ENCODE results near the gene PIK3R5. TPM values are rescaled to one million over a fixed set of nuclear protein-coding genes. Genes with fewer than 3 reads are reported as not detected.
A peak's percentile ranks its signal among the peaks of the same experiment; 100 is the strongest.
"Not testable (repeated sequence)": the region's sequence is repeated elsewhere in the genome, so short reads cannot be mapped to it uniquely, and the experiment has no call there.

The PIK3R5 gene
- total RNA-seq, 2 donors from 2014 or later, result 112 to 119 TPM

GRCh38 chr17:9001559-9001958 lies 36.1 kb upstream of the PIK3R5 start:
- Mint-ChIP-seq H3K9me3 (no peaks in the 10 kb centered on the region), H3K27me3 (peaks cover 34 to 40% of the 10 kb centered on the region in 2 donors), H3K4me1 (ENCODE audit: low read depth in 2 of 2) (peaks cover 10% of the 10 kb centered on the region in 2 donors), H3K27ac (no peak overlapping the region), H3K36me3 (peaks cover 4% of the 10 kb centered on the region), H3K4me3 (peak overlapping the region; percentile 11)
- ATAC-seq (no peak), DNase-seq (ENCODE audit: low spot score) (no peak)

- Mint-ChIP-seq H3K27ac (no peak overlapping the region), H3K4me1 (ENCODE audit: low read depth in 2 of 2) (peaks cover 11 to 16% of the 10 kb centered on the region in 2 donors), H3K4me3 (no peak overlapping the region), H3K36me3 (peaks cover 4% of the 10 kb centered on the region), H3K9me3 (no peaks in the 10 kb centered on the region), H3K27me3 (peaks cover 14 to 26% of the 10 kb centered on the region in 2 donors)
- ATAC-seq (peak; percentile 67 to 76), DNase-seq (ENCODE audit: low spot score) (peak; percentile 88)
Observed at GRCh38 chr17:8997994-8998628, 32.6 kb upstream of the PIK3R5 start.

DNA sequence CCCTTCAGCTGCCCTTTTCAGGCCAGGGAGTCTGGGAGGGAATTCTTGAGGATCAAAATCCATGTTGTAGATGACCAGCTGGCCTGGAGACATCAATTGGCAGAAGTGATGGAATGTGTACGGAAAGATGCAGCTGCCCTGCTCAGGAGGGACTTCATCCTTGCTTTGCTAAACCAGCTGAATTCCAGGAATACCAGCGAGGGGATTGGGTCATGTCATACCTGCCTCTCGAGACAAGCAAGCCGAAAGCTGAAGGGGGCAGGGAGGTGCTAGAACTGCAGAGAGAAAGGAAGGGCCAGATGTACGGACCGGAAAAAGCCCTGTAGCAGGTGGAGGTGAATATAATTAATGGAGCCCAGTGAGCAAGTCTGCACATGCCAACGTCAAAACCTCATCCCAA lies 30.2 kb upstream of the PIK3R5 start:
- peak overlapping the region in 1 of 2 donors; percentile 61 for H3K27ac Mint-ChIP-seq
- no peak overlapping the region for H3K4me3 Mint-ChIP-seq
- H3K4me1 Mint-ChIP-seq (ENCODE audit: low read depth in 2 of 2), result peaks cover 12 to 15% of the 10 kb centered on the region in 2 donors
- H3K9me3 Mint-ChIP-seq, result no peaks in the 10 kb centered on the region
- no peak for ATAC-seq
- H3K27me3 Mint-ChIP-seq, result peaks cover 6 to 8% of the 10 kb centered on the region in 2 donors
- H3K36me3 Mint-ChIP-seq, result no peaks in the 10 kb centered on the region
- DNase-seq (ENCODE audit: low spot score), result no peak

DNA sequence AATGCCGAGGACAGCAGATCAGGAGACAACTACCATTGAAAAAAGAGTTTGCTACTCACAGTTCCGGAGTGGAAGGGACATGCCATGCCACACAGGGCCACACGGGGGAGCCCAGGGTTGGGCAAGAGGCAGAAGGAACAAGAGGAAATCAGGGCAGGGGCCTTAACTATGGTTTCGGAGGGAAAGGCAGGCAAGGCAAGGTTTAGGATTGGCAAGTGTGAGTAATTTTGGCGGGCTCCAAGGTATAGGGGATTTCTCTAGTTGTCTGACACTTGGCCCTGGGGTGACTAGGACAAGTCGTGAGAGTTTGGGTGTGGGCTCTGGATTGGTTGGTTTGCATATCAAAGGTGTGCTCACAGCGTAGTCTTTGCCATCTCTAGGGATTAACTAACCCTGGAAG lies 28.8 kb upstream of the PIK3R5 start:
- ATAC-seq (peak; percentile 69 to 78), DNase-seq (ENCODE audit: low spot score) (peak; percentile 69)
- Mint-ChIP-seq H3K4me1 (ENCODE audit: low read depth in 2 of 2) (peaks cover 12 to 15% of the 10 kb centered on the region in 2 donors), H3K9me3 (no peaks in the 10 kb centered on the region), H3K27me3 (peaks cover 0 to 2% of the 10 kb centered on the region in 2 donors), H3K36me3 (no peaks in the 10 kb centered on the region), H3K4me3 (no peak overlapping the region), H3K27ac (no peak overlapping the region)

GRCh38 chr17:8991514-8992285 lies 26.2 kb upstream of the PIK3R5 start:
- ATAC-seq, result peak; percentile 60 to 62
- peaks cover 12 to 15% of the 10 kb centered on the region in 2 donors for H3K4me1 Mint-ChIP-seq (ENCODE audit: low read depth in 2 of 2)
- DNase-seq (ENCODE audit: low spot score), result peak; percentile 72
- no peak overlapping the region for H3K4me3 Mint-ChIP-seq
- H3K9me3 Mint-ChIP-seq, result no peaks in the 10 kb centered on the region
- H3K27me3 Mint-ChIP-seq, result peaks cover 0 to 2% of the 10 kb centered on the region in 2 donors
- peak overlapping the region in 1 of 2 donors; percentile 53 for H3K27ac Mint-ChIP-seq
- H3K36me3 Mint-ChIP-seq, result no peaks in the 10 kb centered on the region

- not testable (repeated sequence) for H3K27ac Mint-ChIP-seq; H3K36me3 Mint-ChIP-seq; ATAC-seq; H3K4me3 Mint-ChIP-seq; H3K27me3 Mint-ChIP-seq; DNase-seq (ENCODE audit: low spot score); H3K9me3 Mint-ChIP-seq
- peaks cover 25 to 32% of the 10 kb centered on the region in 2 donors for H3K4me1 Mint-ChIP-seq (ENCODE audit: low read depth in 2 of 2)
Observed at GRCh38 chr17:8988263-8988935, 22.9 kb upstream of the PIK3R5 start.

DNA sequence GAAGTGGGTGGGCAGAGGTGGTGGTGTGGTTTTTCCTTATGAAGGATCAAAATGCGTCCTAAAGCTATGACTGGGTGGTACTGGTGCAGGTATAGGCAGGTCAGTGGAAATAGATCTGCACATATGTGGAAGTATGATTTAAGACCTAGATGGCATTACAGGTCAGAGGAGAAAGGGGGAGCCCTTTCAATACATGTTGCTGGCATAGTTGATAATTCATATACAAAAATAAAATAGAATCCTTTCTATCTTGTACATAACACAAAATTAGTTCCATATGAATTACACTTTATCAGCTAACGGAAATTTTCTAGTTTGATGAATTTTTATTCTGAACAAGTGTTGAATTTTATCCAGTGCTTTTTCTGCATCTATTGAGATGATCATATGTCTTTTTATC lies 20.8 kb upstream of the PIK3R5 start:
- Mint-ChIP-seq H3K4me3 (no peak overlapping the region), H3K4me1 (ENCODE audit: low read depth in 2 of 2) (peaks cover 20 to 25% of the 10 kb centered on the region in 2 donors), H3K36me3 (no peaks in the 10 kb centered on the region), H3K27ac (peak overlapping the region in 1 of 2 donors; percentile 18), H3K9me3 (no peaks in the 10 kb centered on the region), H3K27me3 (peaks cover 0 to under 1% of the 10 kb centered on the region in 2 donors)
- ATAC-seq (no peak), DNase-seq (ENCODE audit: low spot score) (no peak)

- H3K36me3 Mint-ChIP-seq, result no peaks in the 10 kb centered on the region
- DNase-seq (ENCODE audit: low spot score), result no peak
- H3K27ac Mint-ChIP-seq, result peak overlapping the region; percentile 7 to 18
- peaks cover 19 to 23% of the 10 kb centered on the region in 2 donors for H3K4me1 Mint-ChIP-seq (ENCODE audit: low read depth in 2 of 2)
- no peaks in the 10 kb centered on the region for H3K9me3 Mint-ChIP-seq
- peak; percentile 36 to 78 for ATAC-seq
- H3K27me3 Mint-ChIP-seq, result no peaks in the 10 kb centered on the region
- no peak overlapping the region for H3K4me3 Mint-ChIP-seq
Observed at GRCh38 chr17:8985054-8985701, 19.7 kb upstream of the PIK3R5 start.

- H3K27me3 Mint-ChIP-seq; DNase-seq (ENCODE audit: low spot score); H3K4me3 Mint-ChIP-seq; H3K36me3 Mint-ChIP-seq; H3K9me3 Mint-ChIP-seq; ATAC-seq: not testable (repeated sequence)
- H3K27ac Mint-ChIP-seq, result peak overlapping the region; percentile 4 to 15
- peaks cover 19 to 23% of the 10 kb centered on the region in 2 donors for H3K4me1 Mint-ChIP-seq (ENCODE audit: low read depth in 2 of 2)
Observed at GRCh38 chr17:8984225-8984624, 18.7 kb upstream of the PIK3R5 start.

DNA sequence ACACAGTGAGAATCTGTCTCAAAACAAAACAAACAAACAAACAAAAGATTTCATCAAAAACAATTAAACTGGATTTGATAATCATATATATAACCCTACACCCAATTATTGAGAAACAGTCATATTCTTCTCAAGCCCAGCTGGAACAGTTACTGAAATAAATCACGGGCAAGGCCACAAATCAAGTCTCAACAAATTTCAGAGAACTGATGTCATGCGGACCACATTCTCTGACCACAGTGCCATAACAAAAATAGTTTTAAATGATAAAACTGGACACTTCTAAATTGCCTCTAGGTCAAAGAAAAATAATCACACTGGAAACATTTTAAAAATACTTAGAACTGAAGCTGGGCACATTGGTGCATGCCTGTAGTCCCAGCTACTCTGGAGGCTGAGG lies 15.9 kb upstream of the PIK3R5 start:
- Mint-ChIP-seq H3K27me3 (no peaks in the 10 kb centered on the region), H3K4me3 (no peak overlapping the region), H3K4me1 (ENCODE audit: low read depth in 2 of 2) (peaks cover 19 to 23% of the 10 kb centered on the region in 2 donors), H3K36me3 (no peaks in the 10 kb centered on the region), H3K27ac (no peak overlapping the region), H3K9me3 (no peaks in the 10 kb centered on the region)
- DNase-seq (ENCODE audit: low spot score), result no peak
- ATAC-seq, result no peak

- H3K4me1 Mint-ChIP-seq (ENCODE audit: low read depth in 2 of 2), result peaks cover 5 to 11% of the 10 kb centered on the region in 2 donors
- H3K27me3 Mint-ChIP-seq, result no peaks in the 10 kb centered on the region
- no peak overlapping the region for H3K27ac Mint-ChIP-seq
- no peaks in the 10 kb centered on the region for H3K9me3 Mint-ChIP-seq
- ATAC-seq (no peak), DNase-seq (ENCODE audit: low spot score) (no peak)
- no peaks in the 10 kb centered on the region for H3K36me3 Mint-ChIP-seq
- no peak overlapping the region for H3K4me3 Mint-ChIP-seq
Observed at GRCh38 chr17:8979715-8980114, 14.2 kb upstream of the PIK3R5 start.

GRCh38 chr17:8976638-8977037 lies 11.1 kb upstream of the PIK3R5 start:
- Mint-ChIP-seq H3K4me1 (ENCODE audit: low read depth in 2 of 2) (peaks cover 0 to 7% of the 10 kb centered on the region in 2 donors), H3K27me3 (no peaks in the 10 kb centered on the region), H3K27ac (peak overlapping the region in 1 of 2 donors; percentile 4), H3K9me3 (no peaks in the 10 kb centered on the region), H3K36me3 (no peaks in the 10 kb centered on the region), H3K4me3 (no peak overlapping the region)
- ATAC-seq (no peak), DNase-seq (ENCODE audit: low spot score) (no peak)

- peaks cover 0 to 10% of the 10 kb centered on the region in 2 donors for H3K4me1 Mint-ChIP-seq (ENCODE audit: low read depth in 2 of 2)
- H3K27me3 Mint-ChIP-seq, result no peaks in the 10 kb centered on the region
- H3K36me3 Mint-ChIP-seq, result no peaks in the 10 kb centered on the region
- no peaks in the 10 kb centered on the region for H3K9me3 Mint-ChIP-seq
- ATAC-seq (peak in 1 of 2 donors; percentile 72), DNase-seq (ENCODE audit: low spot score) (no peak)
- peak overlapping the region in 1 of 2 donors; percentile 41 for H3K27ac Mint-ChIP-seq
- H3K4me3 Mint-ChIP-seq, result no peak overlapping the region
Observed at GRCh38 chr17:8975091-8975725, 9.7 kb upstream of the PIK3R5 start.

Data from natural killer cell treated with Interleukin-12 subunit alpha and Interleukin-12 subunit beta and Interleukin-15 and Interleukin-18, amount 100 ng/mL, for 72 hours (primary cell).